Esophagus squamous epithelium (tissue), 4 donors: Measurements from ENCODE around the gene SAMD1.

Source experiments
- CTCF ChIP-seq, 6 experiments: fragments of 450-650 bp in 4 of 6; fragments of 200-600 bp in 2 of 6; sonication (generic) in 2 of 6; IDR thresholded peaks; one replicate each; pipeline ENCODE4 v1.5.1; 2016 to 2019; ENCODE audit warnings: antibody characterized with exemption in 6 of 6, mild to moderate bottlenecking in 4 of 6, moderate library complexity in 4 of 6
- POLR2A ChIP-seq, 4 donors: fragments of 450-650 bp; IDR thresholded peaks; one replicate each; pipeline ENCODE4 v1.6.1; 2017; ENCODE audit warnings: antibody characterized with exemption in 4 of 4, mild to moderate bottlenecking in 4 of 4, moderate library complexity in 3 of 4

- TF ChIP-seq POLR2A (IDR thresholded peaks at IDR 0.05) = no peak
- TF ChIP-seq CTCF (IDR thresholded peaks at IDR 0.05) = no peak
Observed at GRCh38 chr19:14107581-14108461, 17.3 kb upstream of the SAMD1 start.
